Fibroblast of lung (primary cell): ENCODE data around the gene HRCT1. TPM values are rescaled to one million over a fixed set of nuclear protein-coding genes. Genes with fewer than 3 reads are reported as not detected.

Source experiments
- DNase-seq, 2 donors: peaks; one replicate each; pipeline versions ENCODE4 v3.0.0 to v3.0.0-alpha.2; 2010; ENCODE audit warnings: low read depth in 2 of 2
- H2AFZ ChIP-seq: 2 replicates; pipeline ENCODE4 v1.5.1; 2012; ENCODE audit warnings: low read length, control low read depth, inconsistent platforms
- H3K27ac ChIP-seq: 2 replicates; pipeline ENCODE4 v1.5.1; 2011; ENCODE audit warnings: low read length, control low read depth; ENCODE audit not compliant: insufficient read depth
- H3K27me3 ChIP-seq: 2 replicates; pipeline ENCODE4 v1.5.1; 2011; ENCODE audit warnings: mild to moderate bottlenecking, low read length; ENCODE audit not compliant: control insufficient read depth, insufficient read depth
- H3K36me3 ChIP-seq: 2 replicates; pipeline ENCODE4 v1.5.1; 2011; ENCODE audit warnings: low read length; ENCODE audit not compliant: control insufficient read depth, insufficient read depth
- H3K4me1 ChIP-seq: 2 replicates; pipeline ENCODE4 v1.5.1; 2011; ENCODE audit warnings: low read length; ENCODE audit not compliant: control insufficient read depth, insufficient read depth; ENCODE audit errors: extremely low read depth
- H3K4me2 ChIP-seq: 2 replicates; pipeline ENCODE4 v1.5.1; 2011; ENCODE audit warnings: low read length, control low read depth; ENCODE audit not compliant: insufficient read depth; ENCODE audit errors: extremely low read depth
- H3K4me3 ChIP-seq, 4 experiments: fragments of 200-600 bp in 1 of 4; sonication (generic) in 1 of 4; replicated peaks in 1 of 4; 2 replicates each; pipeline ENCODE4 v1.5.1; 2011 to 2016; ENCODE audit warnings: low read length in 4 of 4, low read depth in 3 of 4, mild to moderate bottlenecking in 3 of 4, control low read depth in 2 of 4, inconsistent platforms in 1 of 4, mixed read lengths in 1 of 4; ENCODE audit not compliant: insufficient read depth in 1 of 4; ENCODE audit errors: control extremely low read depth in 1 of 4
- H3K79me2 ChIP-seq: 2 replicates; pipeline ENCODE4 v1.5.1; 2012; ENCODE audit warnings: mild to moderate bottlenecking, low read length, inconsistent platforms; ENCODE audit not compliant: control insufficient read depth, insufficient read depth
- H3K9ac ChIP-seq: 2 replicates; pipeline ENCODE4 v1.5.1; 2011; ENCODE audit warnings: mild to moderate bottlenecking, low read length, control low read depth; ENCODE audit not compliant: insufficient read depth
- H3K9me3 ChIP-seq: 2 replicates; pipeline ENCODE4 v1.5.1; 2012; ENCODE audit warnings: low read depth, low read length; ENCODE audit not compliant: control insufficient read depth, insufficient read depth
- H4K20me1 ChIP-seq: 2 replicates; pipeline ENCODE4 v1.5.1; 2011; ENCODE audit warnings: low read length; ENCODE audit not compliant: control insufficient read depth, insufficient read depth; ENCODE audit errors: extremely low read depth
- EZH2 ChIP-seq: IDR thresholded peaks from 2 replicates; pipeline ENCODE4 v1.5.1; 2012; ENCODE audit warnings: low read length, control low read depth, mild to moderate bottlenecking; ENCODE audit errors: missing control alignments
- polyA plus RNA-seq, 2 donors: library from polyadenylated mRNA; depleted of rRNA in 1 of 2; stranded (reverse) in 1 of 2; unstranded in 1 of 2; fragments of >200 nt; gene quantifications; 2 replicates each; pipeline ENCODE4 v1.2.1, GENCODE V29; 2011 to 2012; ENCODE audit warnings: missing spikeins in 1 of 2
- total RNA-seq: library from RNA; depleted of rRNA; stranded (reverse); fragments of >200 nt; gene quantifications from 2 replicates; pipeline ENCODE4 v1.2.1, GENCODE V29; 2014
- TF ChIP-seq, protein P1 (sequence below), 2 donors: IDR thresholded peaks in 1 of 2; conservative IDR thresholded peaks in 1 of 2; 1 replicate in 1 of 2; 2 replicates in 1 of 2; pipeline ENCODE4 v1.5.1; 2011 to 2012; ENCODE audit warnings: low read length in 2 of 2, control low read depth in 1 of 2, inconsistent platforms in 1 of 2, low read depth in 1 of 2, mild to moderate bottlenecking in 1 of 2

HRCT1 gene
- total and polyA plus RNA-seq, 2 donors (not counting 1 experiment from before 2014, with no cell fraction given): 1.2 to 3.1 TPM

DNA sequence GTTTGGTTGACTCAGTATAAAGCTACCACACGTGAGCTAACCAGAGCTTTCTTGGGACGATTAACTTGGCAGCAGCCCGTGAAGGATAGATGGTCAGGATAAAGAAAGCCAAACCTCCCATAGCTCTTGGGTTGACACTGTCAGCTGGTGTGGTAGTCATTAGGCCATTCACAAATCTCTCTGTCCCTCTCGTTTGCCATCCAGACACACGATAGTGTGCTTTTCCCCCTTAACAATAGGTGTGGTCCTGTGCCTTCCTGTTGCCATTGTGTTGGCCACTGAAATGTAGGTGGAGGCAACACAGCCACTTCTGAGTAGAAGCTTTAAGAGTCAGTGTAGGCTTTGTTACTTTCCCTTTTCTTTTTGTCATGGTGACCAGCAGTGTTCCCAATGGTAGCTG, 47.5 kb upstream of the HRCT1 start:
- no peak for TF ChIP-seq EZH2
- TF ChIP-seq, protein P1, sequence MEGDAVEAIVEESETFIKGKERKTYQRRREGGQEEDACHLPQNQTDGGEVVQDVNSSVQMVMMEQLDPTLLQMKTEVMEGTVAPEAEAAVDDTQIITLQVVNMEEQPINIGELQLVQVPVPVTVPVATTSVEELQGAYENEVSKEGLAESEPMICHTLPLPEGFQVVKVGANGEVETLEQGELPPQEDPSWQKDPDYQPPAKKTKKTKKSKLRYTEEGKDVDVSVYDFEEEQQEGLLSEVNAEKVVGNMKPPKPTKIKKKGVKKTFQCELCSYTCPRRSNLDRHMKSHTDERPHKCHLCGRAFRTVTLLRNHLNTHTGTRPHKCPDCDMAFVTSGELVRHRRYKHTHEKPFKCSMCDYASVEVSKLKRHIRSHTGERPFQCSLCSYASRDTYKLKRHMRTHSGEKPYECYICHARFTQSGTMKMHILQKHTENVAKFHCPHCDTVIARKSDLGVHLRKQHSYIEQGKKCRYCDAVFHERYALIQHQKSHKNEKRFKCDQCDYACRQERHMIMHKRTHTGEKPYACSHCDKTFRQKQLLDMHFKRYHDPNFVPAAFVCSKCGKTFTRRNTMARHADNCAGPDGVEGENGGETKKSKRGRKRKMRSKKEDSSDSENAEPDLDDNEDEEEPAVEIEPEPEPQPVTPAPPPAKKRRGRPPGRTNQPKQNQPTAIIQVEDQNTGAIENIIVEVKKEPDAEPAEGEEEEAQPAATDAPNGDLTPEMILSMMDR (conservative IDR thresholded peaks at IDR 0.05 in 1 of 2, IDR thresholded peaks at IDR 0.05 in 1 of 2; ENCODE audit: low read depth in 1 of 2, low read length in 2 of 2): no peak
- Histone ChIP-seq H2AFZ (no peak overlapping the region), H3K9ac (no peak overlapping the region), H3K9me3 (no peaks in the 10 kb centered on the region), H3K36me3 (no peaks in the 10 kb centered on the region), H3K79me2 (no peaks in the 10 kb centered on the region), H3K27ac (no peak overlapping the region), H3K27me3 (peaks cover 25% of the 10 kb centered on the region), H3K4me3 (no peak overlapping the region), H3K4me1 (no peaks in the 10 kb centered on the region), H3K4me2 (no peak overlapping the region), H4K20me1 (no peaks in the 10 kb centered on the region)
- no peak for DNase-seq

DNA sequence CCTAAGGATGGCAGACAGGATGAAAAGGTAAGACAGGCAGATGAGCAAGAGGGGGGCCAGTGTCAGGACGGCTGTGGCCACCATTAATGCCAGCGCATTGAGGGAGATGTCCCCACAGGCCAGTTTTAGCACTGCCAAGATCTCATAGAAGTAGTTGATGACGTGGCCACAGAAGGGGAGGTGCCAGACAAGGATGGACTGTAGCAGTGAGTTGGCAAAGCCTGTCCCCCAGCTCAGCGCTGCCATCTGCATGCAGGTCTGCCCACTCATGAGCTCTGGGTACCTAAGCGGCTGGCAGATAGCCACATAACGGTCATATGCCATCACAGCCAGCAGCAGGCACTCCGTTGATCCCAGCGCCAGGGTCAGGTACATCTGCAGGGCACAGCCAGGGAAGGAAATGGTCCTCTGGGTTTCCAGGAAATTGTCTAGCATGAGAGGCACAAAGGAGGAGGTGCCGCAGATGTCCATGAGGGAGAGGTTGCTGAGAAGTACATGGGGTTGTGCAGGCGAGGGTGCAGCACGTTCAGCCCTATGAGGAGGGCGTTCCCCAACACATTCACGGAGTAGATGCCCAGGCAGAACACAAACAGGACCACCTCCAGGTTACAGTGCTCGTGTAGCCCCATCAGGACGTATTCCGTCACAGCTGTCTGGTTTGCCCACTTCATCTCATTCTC, 46.6 kb upstream of the HRCT1 start:
- Histone ChIP-seq H3K27me3 (peaks cover 30% of the 10 kb centered on the region), H3K36me3 (no peaks in the 10 kb centered on the region), H3K4me1 (no peaks in the 10 kb centered on the region), H3K79me2 (no peaks in the 10 kb centered on the region), H3K4me3 (no peak overlapping the region), H4K20me1 (no peaks in the 10 kb centered on the region), H3K27ac (no peak overlapping the region), H2AFZ (no peak overlapping the region), H3K4me2 (no peak overlapping the region), H3K9ac (no peak overlapping the region), H3K9me3 (no peaks in the 10 kb centered on the region)
- no peak for TF ChIP-seq EZH2
- TF ChIP-seq, protein P1 (conservative IDR thresholded peaks at IDR 0.05 in 1 of 2, IDR thresholded peaks at IDR 0.05 in 1 of 2; ENCODE audit: low read depth in 1 of 2, low read length in 2 of 2): peak in 1 of 2 donors; percentile 2
- peak; percentile 4 to 21 for DNase-seq

- H3K4me3 ChIP-seq: no peak overlapping the region
- no peak overlapping the region for H3K27ac ChIP-seq
- no peak overlapping the region for H3K4me2 ChIP-seq
- no peak overlapping the region for H3K9ac ChIP-seq
- no peak overlapping the region for H2AFZ ChIP-seq
- DNase-seq: no peak
- no peaks in the 10 kb centered on the region for H4K20me1 ChIP-seq
- H3K27me3 ChIP-seq: peaks cover 30% of the 10 kb centered on the region
- H3K9me3 ChIP-seq: no peaks in the 10 kb centered on the region
- H3K36me3 ChIP-seq: no peaks in the 10 kb centered on the region
- no peak for TF ChIP-seq EZH2
- TF ChIP-seq, protein P1 (conservative IDR thresholded peaks at IDR 0.05 in 1 of 2, IDR thresholded peaks at IDR 0.05 in 1 of 2; ENCODE audit: low read depth in 1 of 2, low read length in 2 of 2): no peak
- H3K79me2 ChIP-seq: no peaks in the 10 kb centered on the region
- H3K4me1 ChIP-seq: no peaks in the 10 kb centered on the region
Measured at GRCh38 chr9:35859990-35860339, 46.0 kb upstream of the HRCT1 start.
